Measurements from ENCODE around the gene SAMD3. TPM values are rescaled to one million over a fixed set of nuclear protein-coding genes. Genes with fewer than 3 reads are reported as not detected.

Gene SAMD3
- total and polyA plus RNA-seq, 2 of the 8 experiments (the other 6 are each of a cell fraction or from before 2014, with no cell fraction given), result 1.8 to 1.9 TPM

DNA sequence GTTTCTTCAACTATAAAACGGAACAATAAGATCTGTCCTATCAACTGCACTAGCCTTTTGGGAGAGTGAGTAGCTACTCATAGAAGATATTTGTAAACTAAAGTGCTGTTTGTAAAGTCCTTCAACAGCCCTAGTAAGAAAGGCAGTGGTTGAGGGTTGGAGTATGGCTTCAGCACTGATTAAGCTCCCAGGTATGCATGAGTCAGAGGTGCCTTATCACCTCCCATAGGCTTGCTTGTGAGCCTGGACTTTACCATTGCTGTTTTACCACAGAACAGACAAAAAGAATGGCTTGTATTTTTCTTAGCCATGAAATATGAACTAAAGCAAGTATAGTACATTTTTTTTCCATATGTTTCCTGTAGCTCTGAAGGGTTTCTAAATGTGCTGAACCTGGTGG lies 44.1 kb downstream of the SAMD3 start:
- no peak overlapping the region for H3K9ac ChIP-seq (replicated peaks in 1 of 4; ENCODE audit: extremely low read depth in 1 of 4, low read depth in 3 of 4, low read length in 3 of 4)
- no peak overlapping the region for H3K56ac ChIP-seq (replicated peaks; ENCODE audit: insufficient read length, low read depth, low read length)
- H3K18ac ChIP-seq (ENCODE audit: extremely low read depth, low read length), result no peak overlapping the region
- POLR2A ChIA-PET (ENCODE audit: partially characterized antibody), result no interaction called here
- no peak overlapping the region for H2BK120ac ChIP-seq (replicated peaks; ENCODE audit: low read depth, low read length)
- no peaks in the 10 kb centered on the region; the same call in 1 of the 2 replicates for H3K23me2 ChIP-seq (ENCODE audit: low read depth, low read length)
- H3K4ac ChIP-seq (replicated peaks; ENCODE audit: insufficient read length, low read depth, low read length), result no peak overlapping the region
- no peaks in the 10 kb centered on the region for H3K4me1 ChIP-seq (replicated peaks in 1 of 4; ENCODE audit: control insufficient read depth in 3 of 4, insufficient read depth in 4 of 4, low read length in 3 of 4)
- H2BK12ac ChIP-seq (ENCODE audit: low read depth, low read length), result no peak overlapping the region
- H3K36me3 ChIP-seq (ENCODE audit: control insufficient read depth in 2 of 4, insufficient read depth in 4 of 4, low read length in 3 of 4), result no peaks in the 10 kb centered on the region
- no peaks in the 10 kb centered on the region for H3K79me1 ChIP-seq (ENCODE audit: low read depth, low read length)
- no peak overlapping the region for H3K4me2 ChIP-seq (ENCODE audit: insufficient read depth in 1 of 2, low read depth in 2 of 2, low read length in 2 of 2)
- 96% methylated on average over 1 of the region's 1 CpG; no CpG with 5 or more reads in 1 of the 2 experiments for WGBS, 2 experiments (ENCODE audit: extremely low coverage in 1 of 2, insufficient coverage in 1 of 2, insufficient read length in 1 of 2, insufficient replicate concordance in 2 of 2, low coverage in 1 of 2, low lambda C conversion rate in 2 of 2, missing lambda C conversion rate in 1 of 2)
- no peak overlapping the region for H4K8ac ChIP-seq (ENCODE audit: extremely low read depth, insufficient read depth, low read length)
- H3K4me3 ChIP-seq (ENCODE audit: extremely low read depth in 1 of 4, insufficient read depth in 2 of 4, low read depth in 3 of 4, low read length in 4 of 4), result no peak overlapping the region
- no peak overlapping the region for H2BK15ac ChIP-seq (ENCODE audit: low read length)
- H4K91ac ChIP-seq (replicated peaks; ENCODE audit: insufficient read length, low read length), result no peak overlapping the region
- FAIRE-seq (no peak), DNase-seq (ENCODE audit: low read depth in 1 of 2, low spot score in 2 of 2) (no peak)
- H4K5ac ChIP-seq (ENCODE audit: insufficient read length, low read depth, low read length), result no peak overlapping the region
- H3K14ac ChIP-seq (ENCODE audit: insufficient read length), result no peak overlapping the region
- no peak overlapping the region for H2AFZ ChIP-seq (ENCODE audit: low read length)
- H2AK5ac ChIP-seq (ENCODE audit: low read depth, low read length), result no peak overlapping the region
- TF ChIP-seq SP4 (IDR thresholded peaks at IDR 0.05; ENCODE audit: low read length) (no peak), RFX5 (IDR thresholded peaks at IDR 0.05; ENCODE audit: borderline replicate concordance, low read depth, low read length) (no peak), SIN3A (conservative IDR thresholded peaks at IDR 0.05 in 1 of 2, IDR thresholded peaks at IDR 0.05 in 1 of 2; ENCODE audit: low read depth in 1 of 2, low read length in 2 of 2) (no peak), TCF12 (IDR thresholded peaks at IDR 0.05; ENCODE audit: low read depth, low read length) (no peak), SUZ12 (IDR thresholded peaks at IDR 0.05; ENCODE audit: low read length) (no peak), SRF (IDR thresholded peaks at IDR 0.05; ENCODE audit: low read depth, low read length) (no peak)
- no peak overlapping the region for H3K23ac ChIP-seq (ENCODE audit: insufficient read length)
- H2BK20ac ChIP-seq (ENCODE audit: low read length), result no peak overlapping the region
- CTCF ChIA-PET (ENCODE audit: partially characterized antibody), result interaction anchor here (1.1 kb wide), 1 partner anchor 143 kb away, joined by 3 read pairs; no protein-coding TSS in a partner anchor
- no peaks in the 10 kb centered on the region for H3K27me3 ChIP-seq (replicated peaks in 1 of 4; ENCODE audit: control insufficient read depth in 3 of 4, extremely low read depth in 1 of 4, insufficient read depth in 3 of 4, low read length in 3 of 4)
- H3K79me2 ChIP-seq (ENCODE audit: control insufficient read depth in 1 of 2, insufficient read depth in 2 of 2, low read length in 2 of 2), result no peaks in the 10 kb centered on the region
- no peak overlapping the region for H3K27ac ChIP-seq (ENCODE audit: low read depth, low read length)
- H4K20me1 ChIP-seq (replicated peaks in 1 of 2; ENCODE audit: control insufficient read depth in 1 of 2, insufficient read depth in 2 of 2, low read length in 2 of 2), result no peaks in the 10 kb centered on the region
- no peak overlapping the region for H2BK5ac ChIP-seq (ENCODE audit: low read depth, low read length)
- no peaks in the 10 kb centered on the region for H3K9me3 ChIP-seq (ENCODE audit: insufficient read depth in 2 of 2, low read depth in 1 of 2, low read length in 1 of 2)

Measured in H1 (cell line).